PC-3 (cell line): ENCODE data around the gene MYH9. TPM values are rescaled to one million over a fixed set of nuclear protein-coding genes. Genes with fewer than 3 reads are reported as not detected.
A peak's percentile ranks its signal among the peaks of the same experiment; 100 is the strongest.

Experiments
- ATAC-seq: fragments of 200-7000 bp; cut with Tn5 transposase; 2 replicates; pipeline ENCODE4 v1.9.1; 2020; ENCODE audit warnings: mild to moderate bottlenecking, moderate library complexity
- BruUV-seq: library from RNA; stranded (reverse); fragments of 400-500 nt; replicated peaks from 2 replicates; lab custom pipeline; 2021; lab: Mats Ljungman, UMichigan
- CTCF ChIA-PET: fragments of 300-600 bp; sonication (Branson Sonifier 250); formaldehyde crosslinking; loops from one replicate; lab custom pipeline; 2022; ENCODE audit warnings: antibody characterized with exemption; lab: Charles Lee
- POLR2A ChIA-PET: fragments of 300-600 bp; sonication (Branson Sonifier 250); formaldehyde crosslinking; loops from one replicate; lab custom pipeline; 2022; ENCODE audit warnings: antibody characterized with exemption; ENCODE audit not compliant: unreplicated experiment; lab: Charles Lee
- DNase-seq: peaks from one replicate; pipeline ENCODE4 v3.0.0-alpha.2; 2015
- H2AFZ ChIP-seq: fragments of 300-600 bp; sonication (generic); 2 replicates; pipeline ENCODE4 v1.6.0; 2016; ENCODE audit warnings: antibody characterized with exemption, low read length
- H3F3A ChIP-seq: fragments of 300-600 bp; sonication (generic); one replicate; pipeline ENCODE4 v1.6.0; 2017; ENCODE audit warnings: antibody characterized with exemption, low read length, control low read depth, mild to moderate bottlenecking; ENCODE audit not compliant: unreplicated experiment
- H3K27ac ChIP-seq: fragments of 300-600 bp; sonication (generic); 2 replicates; pipeline ENCODE4 v1.5.1; 2016; ENCODE audit warnings: mild to moderate bottlenecking, low read length
- H3K27me3 ChIP-seq: fragments of 300-600 bp; sonication (generic); 2 replicates; pipeline ENCODE4 v1.6.1; 2016; ENCODE audit warnings: low read length, mixed read lengths
- H3K36me3 ChIP-seq: fragments of 300-600 bp; sonication (generic); 2 replicates; pipeline ENCODE4 v1.6.1; 2016; ENCODE audit warnings: low read depth, mixed run types, low read length, mixed read lengths
- H3K4me1 ChIP-seq: fragments of 300-600 bp; sonication (generic); 2 replicates; pipeline ENCODE4 v1.5.1; 2016; ENCODE audit warnings: low read length; ENCODE audit not compliant: insufficient read depth
- H3K4me2 ChIP-seq: fragments of 300-600 bp; sonication (generic); 2 replicates; pipeline ENCODE4 v1.6.0; 2016; ENCODE audit warnings: low read length
- H3K4me3 ChIP-seq: fragments of 300-600 bp; sonication (generic); 2 replicates; pipeline ENCODE4 v1.5.1; 2016; ENCODE audit warnings: mild to moderate bottlenecking, low read length, mixed read lengths
- H3K79me2 ChIP-seq: fragments of 300-600 bp; sonication (generic); 2 replicates; pipeline ENCODE4 v1.6.1; 2017; ENCODE audit warnings: low read length, mixed read lengths
- H3K9ac ChIP-seq: fragments of 300-600 bp; sonication (generic); 2 replicates; pipeline ENCODE4 v1.6.0; 2016; ENCODE audit warnings: mild to moderate bottlenecking, low read length
- H3K9me2 ChIP-seq: fragments of 300-600 bp; sonication (generic); replicated peaks from 2 replicates; pipeline ENCODE4 v1.6.1; 2016; ENCODE audit warnings: mixed run types, low read length, mixed read lengths
- H3K9me3 ChIP-seq: fragments of 300-600 bp; sonication (generic); 2 replicates; pipeline ENCODE4 v1.6.1; 2016; ENCODE audit warnings: low read length, mixed read lengths
- H4K20me1 ChIP-seq: fragments of 300-600 bp; sonication (generic); 2 replicates; pipeline ENCODE4 v1.6.1; 2016; ENCODE audit warnings: low read length, mixed read lengths
- EZH2 ChIP-seq: fragments of 300-600 bp; sonication (generic); IDR thresholded peaks from one replicate; pipeline ENCODE4 v1.6.1; 2017; ENCODE audit warnings: antibody characterized with exemption, mild to moderate bottlenecking, low read length; ENCODE audit not compliant: unreplicated experiment
- EZH2phosphoT487 ChIP-seq: fragments of 300-600 bp; sonication (generic); IDR thresholded peaks from 2 replicates; pipeline ENCODE4 v1.6.1; 2018; ENCODE audit warnings: mild to moderate bottlenecking, antibody characterized with exemption, low read length, borderline replicate concordance
- intact Hi-C: fragments of 100-400 bp; cut with micrococcal nuclease; formaldehyde crosslinking; loops from 2 replicates; pipeline ENCODE4 v1.9.0; 2023
- total RNA-seq: library from RNA; depleted of rRNA; stranded (reverse); fragments of >200 nt; gene quantifications from 2 replicates; pipeline ENCODE4 v1.2.3, GENCODE V29; 2014
- TF ChIP-seq, protein P1 (sequence below): fragments of 300-600 bp; sonication (generic); conservative IDR thresholded peaks from 2 replicates; pipeline ENCODE4 v1.5.1; 2017; ENCODE audit warnings: antibody characterized with exemption, low read depth, mild to moderate bottlenecking, low read length

MYH9 gene
- total RNA-seq, 1 experiment from 2014 or later, result 357 TPM

DNA sequence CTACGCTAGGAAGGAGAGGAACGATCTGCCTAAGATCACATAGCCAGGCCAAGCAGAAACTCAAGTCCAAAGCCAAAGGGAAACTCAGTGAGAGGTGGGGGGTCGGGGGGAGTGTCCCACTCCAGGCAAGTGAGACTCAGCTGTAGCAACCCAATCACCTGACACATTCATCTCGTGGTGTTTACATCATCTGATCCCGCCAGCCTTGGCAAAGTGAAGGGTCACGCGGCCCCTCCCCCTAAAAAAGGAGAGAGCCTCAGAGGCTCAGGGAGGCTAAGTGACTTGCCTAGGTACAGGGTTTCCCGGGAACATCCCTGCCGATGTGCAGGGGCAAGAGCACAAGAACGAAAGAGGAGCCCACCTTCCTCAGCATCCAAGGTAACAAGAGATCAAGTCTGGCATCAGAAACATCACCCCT, 21.5 kb downstream of the MYH9 start:
- Histone ChIP-seq H3K27ac (peak overlapping the region; percentile 75; the same call in 1 of the 2 replicates), H3K4me3 (no peak overlapping the region), H3F3A (no peaks in the 10 kb centered on the region), H3K27me3 (no peaks in the 10 kb centered on the region), H3K9me2 (no peaks in the 10 kb centered on the region), H3K79me2 (peaks cover 100% of the 10 kb centered on the region), H4K20me1 (peaks cover 86% of the 10 kb centered on the region), H3K4me2 (no peak overlapping the region; the same call in 1 of the 2 replicates), H3K36me3 (peaks cover 5% of the 10 kb centered on the region; the same call in 1 of the 2 replicates), H3K9me3 (no peaks in the 10 kb centered on the region), H3K4me1 (peaks cover 98% of the 10 kb centered on the region), H3K9ac (no peak overlapping the region), H2AFZ (no peak overlapping the region)
- DNase-seq (no peak), ATAC-seq (no peak)
- no TSS peak for BruUV-seq
- intact Hi-C loops, result no loop called here
- ChIA-PET CTCF (no interaction called here), POLR2A (no interaction called here)
- TF ChIP-seq, protein P1, sequence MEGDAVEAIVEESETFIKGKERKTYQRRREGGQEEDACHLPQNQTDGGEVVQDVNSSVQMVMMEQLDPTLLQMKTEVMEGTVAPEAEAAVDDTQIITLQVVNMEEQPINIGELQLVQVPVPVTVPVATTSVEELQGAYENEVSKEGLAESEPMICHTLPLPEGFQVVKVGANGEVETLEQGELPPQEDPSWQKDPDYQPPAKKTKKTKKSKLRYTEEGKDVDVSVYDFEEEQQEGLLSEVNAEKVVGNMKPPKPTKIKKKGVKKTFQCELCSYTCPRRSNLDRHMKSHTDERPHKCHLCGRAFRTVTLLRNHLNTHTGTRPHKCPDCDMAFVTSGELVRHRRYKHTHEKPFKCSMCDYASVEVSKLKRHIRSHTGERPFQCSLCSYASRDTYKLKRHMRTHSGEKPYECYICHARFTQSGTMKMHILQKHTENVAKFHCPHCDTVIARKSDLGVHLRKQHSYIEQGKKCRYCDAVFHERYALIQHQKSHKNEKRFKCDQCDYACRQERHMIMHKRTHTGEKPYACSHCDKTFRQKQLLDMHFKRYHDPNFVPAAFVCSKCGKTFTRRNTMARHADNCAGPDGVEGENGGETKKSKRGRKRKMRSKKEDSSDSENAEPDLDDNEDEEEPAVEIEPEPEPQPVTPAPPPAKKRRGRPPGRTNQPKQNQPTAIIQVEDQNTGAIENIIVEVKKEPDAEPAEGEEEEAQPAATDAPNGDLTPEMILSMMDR, result no peak
- no peak for TF ChIP-seq EZH2
- TF ChIP-seq EZH2phosphoT487, result no peak

- intact Hi-C loops, result no loop called here
- CTCF ChIA-PET, result interaction anchor here (0.6 kb wide), 1 partner anchor 10 kb away, joined by 13 read pairs; no protein-coding TSS in a partner anchor
- TF ChIP-seq EZH2 (no peak), EZH2phosphoT487 (no peak)
- TF ChIP-seq, protein P1, result no peak
- H3K4me2 ChIP-seq, result peak overlapping the region; percentile 47
- H2AFZ ChIP-seq, result no peak overlapping the region
- BruUV-seq, result no TSS peak
- H3K79me2 ChIP-seq, result peaks cover 100% of the 10 kb centered on the region
- H3K27ac ChIP-seq, result peak overlapping the region; percentile 75
- DNase-seq, result peak; percentile 89
- no peaks in the 10 kb centered on the region for H3K27me3 ChIP-seq
- peaks cover 83% of the 10 kb centered on the region for H4K20me1 ChIP-seq
- no peak overlapping the region for H3K4me3 ChIP-seq
- no peaks in the 10 kb centered on the region for H3K9me3 ChIP-seq
- peak overlapping the region; percentile 46 for H3K9ac ChIP-seq
- ATAC-seq, result peak; percentile 57
- no peaks in the 10 kb centered on the region for H3F3A ChIP-seq
- H3K36me3 ChIP-seq, result peaks cover 5% of the 10 kb centered on the region; the same call in 1 of the 2 replicates
- H3K4me1 ChIP-seq, result peaks cover 91% of the 10 kb centered on the region
- POLR2A ChIA-PET, result interaction anchor here (0.5 to 1.2 kb wide), 5 partner anchors 13 to 116 kb away, joined by 3 to 5 read pairs (median 3); no protein-coding TSS in a partner anchor
- no peaks in the 10 kb centered on the region for H3K9me2 ChIP-seq
Measured at GRCh38 chr22:36365020-36365411, 22.8 kb downstream of the MYH9 start.

- TF ChIP-seq, protein P1, result no peak
- no peak for TF ChIP-seq EZH2
- TF ChIP-seq EZH2phosphoT487, result no peak
- Histone ChIP-seq H3K36me3 (peaks cover 7% of the 10 kb centered on the region), H3K9me3 (no peaks in the 10 kb centered on the region), H3K79me2 (peaks cover 100% of the 10 kb centered on the region), H3K27me3 (no peaks in the 10 kb centered on the region), H2AFZ (no peak overlapping the region), H3K9me2 (no peaks in the 10 kb centered on the region), H3K4me2 (peak overlapping the region; percentile 47), H3K27ac (peak overlapping the region; percentile 75), H3K4me3 (no peak overlapping the region), H3F3A (no peaks in the 10 kb centered on the region), H4K20me1 (peaks cover 80% of the 10 kb centered on the region), H3K4me1 (peaks cover 89% of the 10 kb centered on the region), H3K9ac (peak overlapping the region; percentile 16; the same call in 1 of the 2 replicates)
- ATAC-seq (no peak), DNase-seq (no peak)
- ChIA-PET POLR2A (interaction anchor here (0.7 to 1.2 kb wide), 4 partner anchors 13 to 116 kb away, joined by 3 to 5 read pairs (median 4); no protein-coding TSS in a partner anchor), CTCF (no interaction called here)
- BruUV-seq, result no TSS peak
- intact Hi-C loops, result no loop called here
Measured at GRCh38 chr22:36364255-36365019, 23.3 kb downstream of the MYH9 start.
